Amygdala (tissue), 56 donors: ENCODE results near the gene RPS6KA2.
A peak's percentile ranks its signal among the peaks of the same experiment; 100 is the strongest.

ENCODE experiments used
- DNase-seq, 56 donors: peaks; one replicate each; lab custom pipeline; 2025; lab: John Stamatoyannopoulos, UW

Gene RPS6KA2

DNA sequence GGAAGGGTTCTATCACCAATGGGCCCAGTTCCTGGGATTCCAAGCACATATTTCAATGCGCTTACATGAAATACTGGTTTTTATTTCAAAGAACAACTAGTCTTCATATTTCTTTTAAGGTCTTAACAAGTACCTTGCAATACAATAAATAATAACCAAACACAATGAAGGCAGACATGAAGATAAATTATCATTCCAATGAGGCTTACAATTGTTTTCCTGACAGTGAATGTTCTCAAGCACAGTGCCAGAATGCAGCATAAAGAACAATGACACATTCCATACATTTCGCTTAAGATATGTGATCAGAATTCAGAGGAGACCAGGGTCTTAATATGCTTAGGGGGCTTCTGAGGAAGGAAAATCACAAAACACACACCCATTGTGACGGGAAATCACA is 66.8 kb downstream of the RPS6KA2 start:
- DNase-seq = no peak

DNA sequence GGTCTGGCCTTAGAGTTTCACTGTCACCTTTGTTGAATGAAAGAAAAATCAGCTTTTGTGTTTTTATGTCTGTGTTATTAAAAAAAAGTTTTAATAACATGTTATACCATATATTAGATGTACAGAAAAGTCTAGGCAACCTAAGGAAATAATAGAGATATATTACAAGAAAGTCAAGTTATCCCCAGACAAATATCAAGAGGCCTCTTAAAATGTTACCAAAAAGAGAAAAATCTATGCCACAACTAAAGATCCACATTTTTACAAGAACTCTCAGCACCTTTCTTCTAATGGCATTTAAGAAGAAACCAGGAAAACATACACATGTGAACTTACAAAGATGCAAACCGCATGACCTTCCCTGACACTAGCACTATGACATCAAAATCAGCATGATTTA is 67.4 kb downstream of the RPS6KA2 start:
- DNase-seq = no peak

DNA sequence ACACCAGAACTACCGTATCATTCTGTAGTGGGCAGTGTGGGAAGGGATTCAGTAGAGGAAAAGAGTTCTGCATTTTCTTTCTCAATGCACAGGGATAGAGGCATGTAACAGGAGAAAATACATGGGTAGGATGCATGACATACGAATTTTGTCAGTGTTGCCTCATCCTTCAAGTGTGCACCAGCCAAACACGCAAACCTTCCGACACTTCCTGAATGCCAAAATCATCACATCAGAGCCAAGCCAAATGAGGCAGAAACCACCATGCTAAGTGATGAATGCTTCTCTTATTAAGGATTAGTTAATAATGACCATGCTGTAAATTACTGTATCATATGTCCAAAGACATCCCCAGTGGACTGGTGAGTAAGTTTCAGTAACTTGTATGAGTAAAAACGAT is 67.8 kb downstream of the RPS6KA2 start:
- no peak for DNase-seq

DNA sequence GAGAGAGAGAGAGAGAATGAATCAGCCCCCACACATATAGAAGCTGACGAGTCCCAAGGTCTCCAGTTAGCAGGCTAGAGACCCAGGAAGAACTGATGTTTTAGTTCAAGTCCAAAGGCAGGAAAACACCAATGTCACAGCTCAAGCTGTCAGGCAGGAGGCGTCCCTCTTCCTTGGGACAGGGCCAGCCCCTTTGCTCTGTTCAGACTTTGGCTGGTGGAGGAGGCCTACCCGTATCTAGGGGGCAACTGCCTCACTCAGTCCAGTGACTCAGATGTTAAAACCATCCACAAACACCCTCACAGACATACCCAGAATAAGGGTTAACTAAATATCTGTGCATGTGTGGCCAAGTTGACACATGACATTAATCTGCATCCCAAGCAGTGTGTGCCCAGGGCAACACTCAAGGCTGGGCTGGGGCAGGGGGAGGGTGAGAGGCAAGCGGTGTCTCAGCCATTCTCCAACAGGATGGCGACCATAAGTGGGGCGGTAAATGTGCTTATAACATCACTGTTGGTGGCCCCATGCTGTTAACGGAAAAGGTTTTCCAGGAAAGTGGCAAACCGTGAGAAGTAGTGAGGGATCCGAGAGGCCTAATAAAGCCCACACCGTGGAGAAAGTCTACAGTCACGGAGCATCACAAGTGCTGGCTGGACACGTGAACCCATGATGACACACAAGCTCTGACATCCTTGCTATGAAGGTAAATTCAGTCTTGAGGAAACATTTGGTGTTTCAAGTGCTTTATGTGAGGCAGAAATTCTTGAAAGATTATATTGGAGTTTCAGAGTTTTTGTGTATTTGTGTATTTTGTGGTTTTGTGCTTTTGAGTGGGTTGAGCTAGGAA is 68.7 kb downstream of the RPS6KA2 start:
- DNase-seq = no peak

DNA sequence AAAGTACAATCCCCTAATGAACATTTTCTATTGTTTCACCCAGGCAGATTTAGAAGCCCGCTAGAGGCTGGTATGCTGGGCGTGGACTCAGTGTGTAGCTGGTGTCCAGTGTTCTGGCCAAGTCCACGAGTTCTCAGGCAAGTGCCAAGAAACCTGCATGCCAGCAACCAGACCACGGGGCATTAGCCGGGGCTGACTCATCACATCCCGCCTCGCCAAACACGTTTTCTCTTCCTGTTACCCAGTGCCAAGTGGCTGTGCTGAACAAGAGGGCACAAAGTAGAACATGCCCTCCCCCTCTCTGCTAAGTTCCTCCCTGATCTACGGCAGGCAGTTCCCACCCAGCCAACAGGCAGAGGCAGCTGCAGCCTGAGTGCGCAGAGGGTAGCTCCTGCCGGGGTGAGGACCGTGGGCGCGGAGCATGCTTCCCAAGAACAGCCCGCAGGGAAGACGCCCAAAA is 70.2 kb downstream of the RPS6KA2 start:
- DNase-seq = peak; percentile 14 to 98 (median 86)

DNA sequence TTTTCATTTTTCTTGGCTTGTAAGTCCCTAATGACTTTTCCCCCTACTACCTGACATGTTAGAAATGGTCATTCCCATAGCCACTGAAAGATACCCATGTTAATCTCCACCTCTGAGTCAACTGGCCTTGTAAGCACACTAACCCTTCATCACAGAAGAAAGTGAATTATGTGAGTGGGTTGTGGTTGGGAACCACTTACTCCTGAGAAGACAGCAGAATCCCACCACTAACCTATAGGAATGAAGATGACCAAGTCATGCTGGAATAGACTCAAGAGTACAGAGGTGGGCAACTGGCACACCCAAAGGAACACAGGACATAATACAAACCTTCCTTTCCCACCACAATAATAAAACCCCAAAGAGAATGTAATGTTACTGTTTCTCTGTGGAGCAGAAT is 70.7 kb downstream of the RPS6KA2 start:
- no peak for DNase-seq

DNA sequence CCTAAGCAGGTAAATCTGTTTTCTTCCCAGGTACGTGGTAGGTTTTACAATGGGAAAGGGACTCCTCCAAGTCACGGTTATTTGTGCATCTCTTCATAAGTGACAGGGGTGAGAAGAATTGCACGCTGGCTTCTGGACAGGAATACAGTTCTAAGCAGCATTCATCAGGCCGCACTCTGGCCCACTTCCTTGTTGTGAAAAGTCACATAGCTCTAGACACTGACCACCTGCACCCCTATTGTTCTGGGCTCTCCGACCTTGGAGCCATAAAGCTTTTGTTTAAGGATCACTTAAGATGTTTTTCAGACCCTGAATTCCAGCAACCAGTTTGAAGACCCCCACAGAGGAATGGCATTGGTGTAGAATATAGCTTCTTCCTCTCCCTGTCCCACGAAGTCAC is 72.0 kb downstream of the RPS6KA2 start:
- no peak for DNase-seq

DNA sequence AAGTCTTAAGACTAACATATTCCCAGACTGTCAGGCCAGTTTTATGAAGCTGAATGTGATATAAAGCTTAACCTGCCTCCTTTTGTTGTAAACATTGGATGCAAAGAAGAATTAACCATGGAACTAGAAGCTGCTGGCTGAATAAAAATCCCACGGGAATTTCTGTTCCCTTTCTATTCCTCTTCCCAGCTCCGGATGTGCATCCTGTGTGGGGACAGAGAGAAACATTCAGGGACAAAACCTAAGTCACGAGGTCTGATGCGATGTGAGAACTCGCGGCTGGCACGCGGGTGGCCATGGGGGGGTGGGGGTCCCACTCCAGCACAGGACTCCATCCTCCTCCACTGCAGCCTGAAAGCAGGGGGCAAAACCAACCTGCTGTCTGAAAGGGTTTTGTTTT is 72.7 kb downstream of the RPS6KA2 start:
- DNase-seq = no peak

DNA sequence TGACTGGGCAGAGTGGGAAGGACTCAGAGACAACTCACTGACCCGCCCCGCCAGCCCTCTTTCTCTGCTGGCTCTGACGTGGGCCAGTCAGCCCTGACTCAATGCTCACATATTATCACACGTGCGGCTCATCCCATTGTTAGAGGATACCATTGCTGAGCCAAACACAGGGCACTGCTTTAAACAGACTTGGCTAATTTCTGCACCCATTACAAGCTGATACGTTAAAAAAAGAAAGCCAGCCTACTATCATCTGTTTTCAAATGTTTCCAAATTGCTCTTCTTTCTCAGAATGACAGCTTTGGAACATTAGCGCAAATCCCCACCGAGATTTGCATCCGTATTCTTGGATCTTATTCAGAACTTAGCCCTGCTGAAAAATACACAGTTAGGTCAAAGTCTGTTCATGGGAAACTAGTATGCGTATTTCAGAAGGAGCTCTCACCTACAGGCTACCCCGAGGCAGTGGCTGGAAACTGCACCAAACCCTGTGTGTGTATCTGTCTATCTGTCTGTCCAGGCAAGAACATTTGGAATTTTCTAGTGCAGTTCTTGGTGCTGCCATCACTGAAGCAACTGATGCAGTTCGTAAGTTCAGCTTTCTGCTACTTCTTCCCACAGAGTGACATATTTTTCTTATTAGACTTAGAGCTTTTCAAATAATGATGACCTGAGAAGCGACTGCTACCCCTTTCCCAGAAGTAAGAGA is 73.3 kb downstream of the RPS6KA2 start:
- peak in 24 of 56 donors; percentile 10 to 67 (median 44) for DNase-seq

DNA sequence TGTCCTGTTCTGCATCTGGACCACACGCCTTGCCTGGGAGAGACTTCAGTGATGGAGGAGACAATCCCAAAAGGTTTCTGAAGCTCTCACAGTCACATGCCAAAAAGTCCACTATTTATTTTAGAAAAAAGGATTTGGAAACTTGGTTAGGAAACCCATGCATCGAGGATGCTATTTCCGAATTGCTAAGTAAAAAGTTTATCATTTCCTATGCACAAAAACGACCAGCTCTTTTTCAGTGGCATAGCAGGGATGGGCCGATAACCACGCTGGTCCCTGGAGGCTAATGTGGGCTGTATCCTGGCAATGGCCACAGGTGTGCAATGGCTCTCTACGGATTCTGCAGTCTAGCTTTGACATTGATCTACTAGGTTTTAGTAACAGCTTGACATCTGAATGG is 74.5 kb downstream of the RPS6KA2 start:
- DNase-seq = no peak

DNA sequence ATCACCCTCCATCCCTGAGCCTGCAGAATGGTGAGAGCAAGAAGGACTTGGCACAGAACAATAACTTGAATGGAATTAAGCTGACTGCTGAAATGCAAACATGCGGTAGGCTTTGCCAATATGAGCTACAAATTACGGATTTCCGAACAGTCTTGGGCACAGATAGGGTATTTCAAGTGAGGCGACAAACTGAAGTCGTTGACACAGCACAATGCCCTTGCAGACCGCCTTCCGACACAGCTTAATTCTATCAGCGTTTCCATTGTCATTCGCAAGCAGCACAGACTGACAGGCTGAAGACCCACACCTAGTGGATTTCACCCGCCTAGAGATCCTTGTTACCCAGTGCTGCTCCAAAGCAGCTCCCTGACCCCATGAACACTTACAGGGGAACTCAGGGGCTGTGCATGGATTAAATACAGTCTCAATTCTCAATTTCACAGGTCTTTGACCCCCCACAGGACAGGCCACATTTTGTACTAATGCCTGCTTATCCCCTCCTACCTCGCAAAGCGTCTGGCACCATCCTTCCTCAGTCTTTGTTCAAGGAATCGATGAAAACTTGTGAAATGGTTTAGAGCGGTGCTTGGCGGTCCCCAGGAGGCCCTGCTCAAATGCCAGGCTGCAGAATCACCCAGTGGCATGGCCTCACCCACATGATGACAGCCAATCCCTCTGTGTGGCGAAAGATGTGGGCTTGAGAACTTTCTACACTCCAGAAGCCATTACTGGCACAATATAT is 75.1 kb downstream of the RPS6KA2 start:
- DNase-seq = no peak

DNA sequence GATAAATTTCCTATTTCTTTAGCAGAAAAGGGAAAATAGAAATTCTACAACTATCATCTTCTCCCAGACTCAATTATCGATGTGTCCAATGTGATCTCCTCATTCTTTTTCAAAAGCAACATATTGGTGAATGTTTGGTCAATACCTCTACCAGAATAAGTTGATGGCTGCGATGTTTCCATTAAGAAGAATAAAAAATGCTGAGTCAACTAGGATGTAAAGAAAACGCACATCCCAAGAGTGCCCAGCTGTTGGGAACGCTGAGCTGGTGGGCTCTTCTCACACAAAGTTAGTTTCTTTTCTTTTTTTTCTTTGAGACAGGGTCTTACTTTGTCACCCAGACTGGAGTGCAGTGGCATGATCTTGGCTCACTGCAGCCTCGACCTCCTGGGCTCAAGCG is 80.4 kb downstream of the RPS6KA2 start:
- DNase-seq = no peak

DNA sequence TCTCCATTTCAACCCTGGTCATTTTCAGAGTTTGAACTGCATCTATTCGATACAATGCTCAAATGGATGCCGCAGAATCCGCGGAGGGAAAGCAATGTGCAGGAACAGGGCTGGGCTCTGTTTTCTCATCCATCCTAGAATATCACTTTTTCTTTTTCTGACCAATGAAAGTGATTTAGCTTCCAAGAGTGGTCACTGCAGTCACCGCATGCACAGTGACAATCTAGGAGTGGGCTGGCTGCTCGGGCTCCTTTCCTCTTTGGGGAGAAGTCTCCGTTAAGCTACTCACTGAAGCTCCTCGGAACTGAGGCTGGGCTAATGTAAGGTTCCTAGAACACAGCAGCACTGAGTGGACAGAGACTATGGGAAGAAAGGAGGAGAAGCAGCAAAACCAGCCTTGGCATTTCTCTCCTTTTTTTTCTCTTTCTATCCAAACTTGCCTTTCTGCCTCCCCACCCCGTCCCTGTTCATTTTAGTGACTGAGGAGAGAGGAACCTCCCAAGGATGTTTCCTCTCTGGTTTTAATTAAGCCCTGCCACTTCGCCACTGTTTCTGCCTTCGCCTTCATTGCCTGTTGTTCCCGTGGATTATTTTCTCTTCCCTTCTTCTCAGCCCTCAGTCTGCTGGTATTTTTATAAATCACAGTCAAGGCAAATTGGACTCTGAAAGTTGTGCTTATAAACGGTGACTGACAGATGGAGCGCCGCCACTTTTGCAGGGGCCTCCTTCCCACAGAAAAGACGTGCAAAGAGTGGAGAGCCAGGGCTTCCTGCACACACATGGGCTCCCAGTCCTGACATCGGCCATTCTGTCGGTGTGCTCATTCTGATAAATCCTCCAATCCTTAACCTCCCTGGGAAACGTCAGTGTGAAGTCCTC is 81.7 kb downstream of the RPS6KA2 start:
- DNase-seq = peak in 1 of 56 donors; percentile 24

DNA sequence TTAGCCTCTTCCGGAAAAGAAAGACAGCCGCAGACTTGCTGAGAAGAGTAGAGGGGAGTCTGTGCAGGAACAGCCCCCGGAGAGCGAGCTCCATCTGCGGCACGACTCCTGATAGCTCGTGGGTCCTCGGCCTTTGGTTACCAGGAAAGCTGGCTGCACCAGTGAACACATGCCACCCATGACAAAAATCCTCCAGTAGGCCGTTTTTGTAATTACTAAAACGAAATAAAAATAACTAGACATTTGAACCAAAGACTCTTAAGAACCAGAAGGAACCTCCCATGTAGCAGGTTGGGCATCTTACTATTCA is 82.8 kb downstream of the RPS6KA2 start:
- DNase-seq = no peak

DNA sequence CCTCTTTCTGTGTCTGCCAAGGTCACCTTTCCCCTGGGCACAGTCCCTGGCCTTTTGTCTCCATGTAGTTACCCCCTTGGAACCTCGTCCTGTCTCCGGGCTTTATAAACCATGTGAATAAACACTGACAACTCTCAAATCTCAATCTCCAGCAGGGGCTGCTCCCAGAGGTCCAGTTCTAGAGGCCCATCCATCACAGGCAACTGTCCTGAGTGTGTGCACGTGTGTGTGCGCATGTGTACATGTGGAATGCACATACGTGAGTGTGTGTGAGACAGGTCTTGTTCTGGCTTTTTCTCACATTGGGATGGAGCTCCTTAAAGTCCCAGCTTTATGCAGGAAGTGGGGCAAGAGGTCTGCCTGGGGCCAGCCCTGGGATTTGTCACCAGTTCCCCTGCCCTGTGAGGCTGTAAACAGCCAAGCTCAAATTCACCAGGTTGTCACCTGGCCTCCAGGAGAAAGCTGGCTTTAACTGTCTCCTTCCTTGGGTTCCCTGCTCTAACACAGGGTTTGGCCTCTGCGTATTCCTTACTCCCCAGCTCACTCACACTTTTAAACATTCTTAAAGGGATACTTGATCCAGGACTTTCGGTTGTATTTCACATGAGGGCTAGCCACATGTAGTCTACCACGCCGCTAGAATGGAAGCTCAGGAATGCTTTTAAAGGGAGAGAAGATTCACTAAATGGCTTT is 83.3 kb downstream of the RPS6KA2 start:
- no peak for DNase-seq

DNA sequence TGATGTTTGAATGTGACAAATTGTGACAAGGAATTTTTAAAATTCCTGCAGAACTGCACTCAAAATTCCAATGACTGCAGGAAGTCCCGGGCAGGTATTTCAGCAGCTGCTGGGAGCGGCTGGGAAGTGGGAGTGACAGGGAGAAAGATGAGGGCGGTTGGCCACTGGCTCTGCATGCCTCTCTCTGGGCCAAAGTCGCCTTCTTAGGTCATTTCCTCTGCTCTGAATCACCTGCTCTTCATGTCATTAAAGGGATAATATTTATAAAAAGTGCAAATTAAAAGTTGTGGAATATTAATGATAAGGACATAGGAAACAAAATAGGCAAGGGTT is 84.5 kb downstream of the RPS6KA2 start:
- DNase-seq = no peak

DNA sequence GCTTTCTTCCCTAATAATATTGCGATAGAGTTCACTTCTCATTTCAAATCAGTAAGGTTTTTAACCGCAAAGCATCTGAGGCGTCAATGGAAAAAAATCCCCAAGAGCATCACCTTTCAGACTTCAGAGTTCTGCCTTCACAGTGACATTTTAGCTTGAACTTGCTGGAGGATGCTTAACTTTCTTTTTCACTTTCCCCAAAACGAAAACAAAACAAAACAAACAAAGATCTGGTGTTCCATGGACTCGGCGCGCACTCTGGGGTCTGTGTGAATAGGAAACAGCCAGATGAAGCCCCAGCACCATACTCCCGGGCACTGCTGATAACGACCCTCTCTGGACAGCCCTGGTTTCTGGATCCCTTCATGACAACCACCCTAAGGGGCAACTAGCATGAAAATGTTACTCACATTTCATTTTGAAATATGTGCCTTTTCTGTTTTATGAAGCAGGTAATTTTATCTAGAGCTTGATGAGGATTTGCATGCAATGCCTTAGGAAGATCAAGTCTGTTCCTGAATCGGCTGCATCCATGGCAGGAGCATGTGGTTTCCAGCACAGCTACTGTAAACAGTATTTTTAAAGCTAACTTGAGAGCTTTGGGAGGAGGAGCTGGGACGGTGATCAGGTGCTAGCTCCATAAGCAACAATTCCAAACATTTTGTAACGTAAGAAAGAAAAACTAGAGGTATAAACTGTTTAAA is 85.0 kb downstream of the RPS6KA2 start:
- no peak for DNase-seq

DNA sequence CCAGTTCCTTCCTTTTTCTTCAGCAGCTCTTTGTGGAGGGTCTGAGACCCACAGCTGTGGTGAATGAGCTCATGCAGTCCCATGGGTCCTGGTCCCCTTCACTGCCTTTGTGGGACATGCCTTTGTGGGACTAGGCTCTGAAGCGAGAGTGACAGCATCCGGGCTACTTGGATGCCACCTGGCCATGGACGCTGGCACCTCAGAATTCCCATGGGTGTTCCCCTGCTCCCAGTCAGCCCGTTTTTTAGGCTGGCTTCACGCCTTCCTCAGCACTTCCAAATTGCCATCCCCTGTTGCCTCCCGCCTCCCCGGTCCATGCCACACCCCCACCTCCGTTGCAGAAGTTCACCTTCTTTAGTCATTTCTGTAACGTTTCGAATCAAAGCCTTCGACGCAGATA is 85.7 kb downstream of the RPS6KA2 start:
- DNase-seq = no peak

DNA sequence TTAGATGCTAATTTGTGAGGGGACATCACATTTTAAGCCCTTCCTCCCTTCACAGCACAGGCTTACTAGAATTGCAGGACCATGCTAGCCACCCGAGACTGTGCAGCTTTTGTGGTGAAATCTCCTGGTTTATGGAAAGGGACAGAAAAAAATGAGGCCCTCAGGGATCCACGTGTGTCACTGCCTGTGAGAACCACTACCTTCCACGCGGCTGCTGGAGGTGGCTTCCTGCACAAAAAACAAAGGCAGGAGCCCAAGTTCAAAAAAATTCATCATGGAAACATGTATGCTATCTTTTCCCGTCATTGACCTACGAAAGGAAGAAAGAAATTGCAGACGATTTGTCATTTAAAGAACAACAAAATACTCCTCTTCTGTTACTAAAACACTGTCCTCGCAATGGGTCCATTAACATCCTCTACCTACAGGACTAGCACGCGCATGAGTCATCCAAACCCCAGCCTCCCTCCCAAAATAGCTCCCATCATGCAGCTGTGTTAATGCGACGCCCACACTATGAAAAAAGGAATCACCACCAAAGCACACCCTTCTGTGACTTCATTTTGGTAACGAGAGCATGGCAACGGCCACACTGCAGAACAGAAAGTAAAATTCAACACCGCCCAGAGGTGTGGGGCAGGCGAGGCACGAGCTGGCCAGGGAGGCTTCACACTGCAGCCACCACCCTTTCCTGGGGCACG is 86.3 kb downstream of the RPS6KA2 start:
- peak in 9 of 56 donors; percentile 18 to 69 (median 36) for DNase-seq
